HG03460 (cell line): ENCODE data around the gene TSPY1.
"Not testable (repeated sequence)": the region's sequence is repeated elsewhere in the genome, so short reads cannot be mapped to it uniquely, and the experiment has no call there.

Source experiments
- ATAC-seq: cut with Tn5 transposase; IDR thresholded peaks from one replicate; pipeline ENCODE4 v1.9.1; 2021; ENCODE audit not compliant: unreplicated experiment

TSPY1 gene, protein sequence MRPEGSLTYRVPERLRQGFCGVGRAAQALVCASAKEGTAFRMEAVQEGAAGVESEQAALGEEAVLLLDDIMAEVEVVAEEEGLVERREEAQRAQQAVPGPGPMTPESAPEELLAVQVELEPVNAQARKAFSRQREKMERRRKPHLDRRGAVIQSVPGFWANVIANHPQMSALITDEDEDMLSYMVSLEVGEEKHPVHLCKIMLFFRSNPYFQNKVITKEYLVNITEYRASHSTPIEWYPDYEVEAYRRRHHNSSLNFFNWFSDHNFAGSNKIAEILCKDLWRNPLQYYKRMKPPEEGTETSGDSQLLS

DNA sequence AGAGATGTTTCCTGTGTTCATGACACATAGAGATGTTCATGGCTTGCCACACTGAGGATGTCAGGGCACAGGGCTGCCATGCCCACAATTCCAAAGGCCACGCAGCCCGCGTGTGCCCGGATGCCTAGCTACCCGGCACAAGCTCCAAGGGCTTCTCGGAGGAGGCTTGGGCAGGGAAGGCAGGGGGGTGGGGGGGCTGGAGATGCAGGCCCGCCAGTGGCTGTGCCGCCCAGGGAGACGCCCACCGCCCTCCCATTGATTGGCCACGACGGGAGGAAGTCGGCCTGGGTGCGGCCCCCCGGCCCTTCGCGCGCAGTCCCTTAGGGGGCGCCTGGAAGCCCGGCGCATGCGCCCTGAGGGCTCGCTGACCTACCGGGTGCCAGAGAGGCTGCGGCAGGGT, at the start of gene TSPY1:
TSPY1 (plus strand) TSS at position 301 of the 400 bp plus-strand sequence; CDS start at position 347, 46 bp downstream.
- not testable (repeated sequence) for ATAC-seq

DNA sequence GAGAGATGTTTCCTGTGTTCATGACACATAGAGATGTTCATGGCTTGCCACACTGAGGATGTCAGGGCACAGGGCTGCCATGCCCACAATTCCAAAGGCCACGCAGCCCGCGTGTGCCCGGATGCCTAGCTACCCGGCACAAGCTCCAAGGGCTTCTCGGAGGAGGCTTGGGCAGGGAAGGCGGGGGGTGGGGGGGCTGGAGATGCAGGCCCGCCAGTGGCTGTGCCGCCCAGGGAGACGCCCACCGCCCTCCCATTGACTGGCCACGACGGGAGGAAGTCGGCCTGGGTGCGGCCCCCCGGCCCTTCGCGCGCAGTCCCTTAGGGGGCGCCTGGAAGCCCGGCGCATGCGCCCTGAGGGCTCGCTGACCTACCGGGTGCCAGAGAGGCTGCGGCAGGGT, 20.2 kb downstream of the TSPY1 start, which contains the start of gene TSPY9:
TSPY9 (plus strand) TSS at position 301 of the 400 bp plus-strand sequence; CDS start at position 347, 46 bp downstream.
- ATAC-seq: not testable (repeated sequence)

DNA sequence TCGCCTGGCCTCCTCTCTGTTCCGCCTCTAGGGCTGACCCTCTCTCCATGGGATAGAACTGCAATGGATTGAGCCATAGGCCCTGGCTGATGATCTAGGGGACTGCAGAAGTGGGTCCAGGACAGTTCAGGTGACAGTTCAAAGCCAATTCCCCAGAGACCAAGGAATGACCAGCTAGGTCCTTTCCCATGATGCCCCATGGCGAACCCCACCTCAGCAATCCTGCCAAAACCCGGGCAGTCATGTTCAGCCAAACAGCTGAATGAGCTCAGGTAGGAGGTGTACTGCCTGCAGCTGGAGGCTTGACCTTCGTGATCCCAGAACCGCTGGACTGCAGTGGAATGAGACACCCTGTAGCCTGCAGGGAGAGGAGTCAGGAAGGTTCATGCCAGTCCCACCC, 37.6 kb downstream of the TSPY1 start:
- not testable (repeated sequence) for ATAC-seq

DNA sequence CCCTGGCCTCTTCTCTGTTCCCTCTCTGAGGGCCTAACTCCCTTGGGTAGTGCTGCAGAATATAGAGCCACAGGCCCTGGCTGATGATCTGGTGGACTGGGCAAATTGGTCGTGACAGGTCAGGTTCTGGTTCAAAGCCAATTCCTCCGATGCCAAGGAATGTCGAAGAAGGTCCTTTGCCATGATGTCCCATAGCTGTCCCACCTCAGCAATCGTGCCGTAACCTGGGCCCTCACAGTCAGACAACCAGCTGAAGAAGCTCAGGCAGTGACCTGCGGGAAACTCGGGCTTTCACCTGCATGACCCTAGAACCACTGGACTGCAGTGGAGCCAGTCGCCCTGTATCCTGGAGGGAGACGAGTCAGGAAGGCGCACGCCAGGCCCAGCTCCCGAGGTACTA, 49.5 kb downstream of the TSPY1 start:
- ATAC-seq: not testable (repeated sequence)
